HG02798 (cell line): Measurements from ENCODE around the gene HOXA13.

Experiments used
- ATAC-seq: cut with Tn5 transposase; IDR thresholded peaks from one replicate; pipeline ENCODE4 v1.9.1; 2021; ENCODE audit warnings: mild to moderate bottlenecking; ENCODE audit not compliant: unreplicated experiment, poor library complexity

The HOXA13 gene

GRCh38 chr7:27151341-27151930 lies 48.5 kb downstream of the HOXA13 start:
- ATAC-seq: no peak

GRCh38 chr7:27150568-27151340 lies 49.1 kb downstream of the HOXA13 start:
- peak; percentile 88 for ATAC-seq

- ATAC-seq: peak; percentile 11
These were observed 49.9 kb downstream of the HOXA13 start for GRCh38 chr7:27149842-27150567.

- no peak for ATAC-seq
These were observed 50.9 kb downstream of the HOXA13 start for GRCh38 chr7:27148756-27149641.

- no peak for ATAC-seq
These were observed 51.7 kb downstream of the HOXA13 start for GRCh38 chr7:27148031-27148755.

- ATAC-seq: no peak
These were observed 52.5 kb downstream of the HOXA13 start, which contains the start of gene HOXA6 for GRCh38 chr7:27147199-27148030. Gene HOXA6, minus strand, starts transcription at chr7:27147774. Its CDS starts 25 bp downstream, at chr7:27147749.

- ATAC-seq: no peak
These were observed 53.2 kb downstream of the HOXA13 start for GRCh38 chr7:27146491-27147198.

GRCh38 chr7:27145914-27146412 lies 53.9 kb downstream of the HOXA13 start:
- no peak for ATAC-seq

- ATAC-seq: no peak
These were observed 54.6 kb downstream of the HOXA13 start for GRCh38 chr7:27145165-27145913.

GRCh38 chr7:27144781-27145164 lies 55.1 kb downstream of the HOXA13 start:
- ATAC-seq: no peak
